ENCODE measurements around the gene FUS. TPM values are rescaled to one million over a fixed set of nuclear protein-coding genes. Genes with fewer than 3 reads are reported as not detected.

The FUS gene
- total RNA-seq, 4 donors from 2014 or later, result 52.5 to 121 (median 58.9) TPM

GRCh38 chr16:31213877-31214707, 34.2 kb downstream of the FUS start, which contains the start of gene TRIM72:
Gene TRIM72 (plus strand): TSS chr16:31214119. CDS start chr16:31214739, 620 bp downstream.
- Histone ChIP-seq H3K9me3 (no peaks in the 10 kb centered on the region), H3K36me3 (no peaks in the 10 kb centered on the region), H3K27ac (no peak within 1 kb of the TSS), H3K27me3 (peaks cover 28% of the 10 kb centered on the region), H3K4me3 (peak within 1 kb of the TSS; percentile 54), H3K4me1 (peaks cover 32% of the 10 kb centered on the region)
- DNase-seq (ENCODE audit: low spot score in 2 of 2), result no peak
- WGBS, result 73% methylated on average over 22 of the region's 25 CpGs
- TF ChIP-seq POLR2AphosphoS5 (IDR thresholded peaks at IDR 0.05), result no peak
- no peak for TF ChIP-seq CTCF (IDR thresholded peaks at IDR 0.05)
- no peak for TF ChIP-seq EP300 (IDR thresholded peaks at IDR 0.05)
- no peak for TF ChIP-seq POLR2A (IDR thresholded peaks at IDR 0.05)

GRCh38 chr16:31214708-31215286, 34.9 kb downstream of the FUS start:
- peaks cover 32% of the 10 kb centered on the region for H3K27me3 ChIP-seq
- H3K27ac ChIP-seq, result no peak overlapping the region
- H3K4me1 ChIP-seq, result peaks cover 32% of the 10 kb centered on the region
- peak overlapping the region; percentile 54 for H3K4me3 ChIP-seq
- no peaks in the 10 kb centered on the region for H3K9me3 ChIP-seq
- DNase-seq (ENCODE audit: low spot score in 2 of 2), result no peak
- no peaks in the 10 kb centered on the region for H3K36me3 ChIP-seq
- TF ChIP-seq POLR2AphosphoS5 (IDR thresholded peaks at IDR 0.05) (no peak), CTCF (IDR thresholded peaks at IDR 0.05) (no peak), POLR2A (IDR thresholded peaks at IDR 0.05) (no peak), EP300 (IDR thresholded peaks at IDR 0.05) (no peak)
- 7% methylated on average over 15 of the region's 58 CpGs for WGBS

- WGBS, result 2% methylated on average over 31 of the region's 63 CpGs
- Histone ChIP-seq H3K27ac (no peak overlapping the region), H3K4me3 (peak overlapping the region; percentile 54), H3K27me3 (peaks cover 32% of the 10 kb centered on the region), H3K36me3 (no peaks in the 10 kb centered on the region), H3K4me1 (peaks cover 28% of the 10 kb centered on the region), H3K9me3 (no peaks in the 10 kb centered on the region)
- DNase-seq (ENCODE audit: low spot score in 2 of 2), result no peak
- TF ChIP-seq CTCF (IDR thresholded peaks at IDR 0.05), result no peak
- no peak for TF ChIP-seq POLR2AphosphoS5 (IDR thresholded peaks at IDR 0.05)
- TF ChIP-seq EP300 (IDR thresholded peaks at IDR 0.05), result no peak
- no peak for TF ChIP-seq POLR2A (IDR thresholded peaks at IDR 0.05)
Measured at GRCh38 chr16:31215287-31216162, 35.6 kb downstream of the FUS start.

GRCh38 chr16:31216422-31217135, 36.6 kb downstream of the FUS start, which contains the start of gene PYDC1:
Gene PYDC1 (minus strand): TSS chr16:31217135. CDS start chr16:31217028, 107 bp downstream.
- Histone ChIP-seq H3K36me3 (no peaks in the 10 kb centered on the region), H3K27me3 (peaks cover 32% of the 10 kb centered on the region), H3K9me3 (no peaks in the 10 kb centered on the region), H3K4me1 (peaks cover 28% of the 10 kb centered on the region), H3K27ac (no peak within 1 kb of the TSS), H3K4me3 (peak within 1 kb of the TSS; percentile 54)
- DNase-seq (ENCODE audit: low spot score in 2 of 2), result no peak
- TF ChIP-seq EP300 (IDR thresholded peaks at IDR 0.05), result no peak
- no peak for TF ChIP-seq CTCF (IDR thresholded peaks at IDR 0.05)
- no peak for TF ChIP-seq POLR2A (IDR thresholded peaks at IDR 0.05)
- no peak for TF ChIP-seq POLR2AphosphoS5 (IDR thresholded peaks at IDR 0.05)
- 4% methylated on average over 19 of the region's 52 CpGs for WGBS

Measured in suprapubic skin (tissue), 4 donors.